Transverse colon (tissue), 4 donors: ENCODE results near the gene NPIPA5. TPM values are rescaled to one million over a fixed set of nuclear protein-coding genes. Genes with fewer than 3 reads are reported as not detected.
"Not testable (repeated sequence)": the region's sequence is repeated elsewhere in the genome, so short reads cannot be mapped to it uniquely, and the experiment has no call there.

ENCODE experiments used
- DNase-seq: peaks from one replicate; pipeline ENCODE4 v3.0.0-alpha.2; 2019
- H3K27ac ChIP-seq, 4 donors: fragments of 200-600 bp; sonication (generic); 2 replicates each; pipeline ENCODE4 v1.5.1; 2016 to 2018; ENCODE audit warnings: inconsistent platforms in 4 of 4
- H3K27me3 ChIP-seq: fragments of 200-600 bp; sonication (generic); 2 replicates; pipeline ENCODE4 v1.5.1; 2017; ENCODE audit warnings: inconsistent platforms
- H3K36me3 ChIP-seq, 4 donors: fragments of 200-600 bp; sonication (generic); 2 replicates each; pipeline ENCODE4 v1.5.1; 2017 to 2019; ENCODE audit warnings: inconsistent platforms in 4 of 4
- H3K4me1 ChIP-seq, 4 donors: fragments of 200-600 bp; sonication (generic); 2 replicates each; pipeline ENCODE4 v1.5.1; 2017 to 2020; ENCODE audit warnings: inconsistent platforms in 4 of 4
- H3K4me3 ChIP-seq, 4 donors: fragments of 200-600 bp; sonication (generic); 1 replicate in 1 of 4; 2 replicates in 3 of 4; pipeline versions ENCODE4 v1.5.1 to v1.6.1; 2017 to 2019; ENCODE audit warnings: inconsistent platforms in 4 of 4
- H3K9me3 ChIP-seq, 2 donors: fragments of 200-600 bp; sonication (generic); 2 replicates each; pipeline ENCODE4 v1.5.1; 2017 to 2019; ENCODE audit warnings: inconsistent platforms in 2 of 2
- CTCF ChIP-seq, 5 experiments: fragments of 200-600 bp in 3 of 5; fragments of 450-650 bp in 2 of 5; sonication (generic) in 3 of 5; IDR thresholded peaks; 1 replicate in 2 of 5; 2 replicates in 3 of 5; pipeline ENCODE4 v1.5.1; 2016 to 2017; ENCODE audit warnings: antibody characterized with exemption in 5 of 5, inconsistent platforms in 3 of 5, mild to moderate bottlenecking in 2 of 5, moderate library complexity in 1 of 5
- EP300 ChIP-seq: sonication (generic); formaldehyde crosslinking; IDR thresholded peaks from one replicate; pipeline ENCODE4 v1.6.1; 2017; ENCODE audit warnings: antibody characterized with exemption, low read depth
- POLR2A ChIP-seq: fragments of 450-650 bp; IDR thresholded peaks from one replicate; pipeline ENCODE4 v1.6.1; 2016; ENCODE audit warnings: antibody characterized with exemption, mild to moderate bottlenecking, moderate library complexity
- POLR2AphosphoS5 ChIP-seq, 3 donors: sonication (generic); formaldehyde crosslinking; IDR thresholded peaks; one replicate each; pipeline ENCODE4 v1.6.1; 2016; ENCODE audit warnings: antibody characterized with exemption in 3 of 3
- WGBS, 2 donors: methylation state at CpG; one replicate each; pipeline ENCODE4 v1.1.5; 2018; ENCODE audit warnings: low coverage in 1 of 2; 5-methylcytosine and 5-hydroxymethylcytosine counted together
- in situ Hi-C, 4 donors: fragments of 200-750 bp; cut with MboI; loops; one replicate each; pipeline versions ENCODE4 v1.15.0 to v1.15.1; 2017; ENCODE audit warnings: low sequenced_read_pairs in 3 of 4, low pct_ligation_motif_present in 1 of 4, low pct_unique_long_range_greater_than_20kb in 1 of 4
- intact Hi-C: fragments of 100-400 bp; cut with DNase I; formaldehyde crosslinking; loops from one replicate; pipeline ENCODE4 v1.15.1; 2023; ENCODE audit warnings: low total_unique reads
- total RNA-seq, 4 donors: library from RNA; depleted of rRNA; stranded (reverse); fragments of >200 nt; gene quantifications; one replicate each; pipeline ENCODE4 v1.1.0, GENCODE V29; 2016

Gene NPIPA5
- total RNA-seq, 4 donors from 2014 or later = 6.3 to 39.4 (median 10.8) TPM; not detected in 1

GRCh38 chr16:15422222-15422621, 44.1 kb upstream of the NPIPA5 start:
- in situ Hi-C loops = loop anchor here in 1 of 4 donors (25.0 kb wide), 1 partner anchor 715 kb away; no protein-coding TSS in a partner anchor
- intact Hi-C loops = no loop called here
- TF ChIP-seq POLR2A (no peak), CTCF (IDR thresholded peaks at IDR 0.05) (no peak), EP300 (no peak), POLR2AphosphoS5 (IDR thresholded peaks at IDR 0.05) (no peak)
- H3K36me3 ChIP-seq = no peaks in the 10 kb centered on the region
- no peaks in the 10 kb centered on the region for H3K9me3 ChIP-seq
- DNase-seq = no peak
- H3K27me3 ChIP-seq = no peaks in the 10 kb centered on the region
- H3K4me3 ChIP-seq = no peak overlapping the region
- 61 to 76% methylated on average over 5 to 8 of the region's 8 CpGs for WGBS, 2 donors
- no peaks in the 10 kb centered on the region for H3K4me1 ChIP-seq
- no peak overlapping the region for H3K27ac ChIP-seq

- H3K27ac ChIP-seq, H3K4me1 ChIP-seq, intact Hi-C loops, H3K9me3 ChIP-seq, H3K4me3 ChIP-seq, H3K36me3 ChIP-seq, H3K27me3 ChIP-seq, DNase-seq: not testable (repeated sequence)
- 88 to 90% methylated on average over 2 to 5 of the region's 5 CpGs for WGBS, 2 donors
- in situ Hi-C loops = loop anchor here in 1 of 4 donors (25.0 kb wide), 1 partner anchor 716 kb away; no protein-coding TSS in a partner anchor
Measured at GRCh38 chr16:15421696-15422095, 43.6 kb upstream of the NPIPA5 start.

DNA sequence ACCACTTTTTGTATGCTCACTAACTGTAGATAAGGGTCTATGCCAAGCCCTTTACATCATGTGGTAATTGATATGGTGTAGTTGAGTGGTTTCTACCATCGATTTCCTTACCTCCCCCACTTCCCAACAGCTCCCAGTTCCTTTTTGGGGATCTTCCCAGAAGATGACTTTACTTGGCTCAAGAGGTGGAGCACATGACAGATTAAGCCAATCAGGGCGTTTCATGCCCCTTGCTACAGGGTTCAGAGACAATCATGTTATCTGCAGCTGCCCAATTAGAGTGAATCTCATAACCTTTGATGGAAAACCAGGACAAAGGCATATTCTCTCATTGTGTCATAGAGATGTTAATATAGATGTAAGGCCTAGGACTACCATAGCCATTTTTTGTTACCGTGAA, 40.1 kb upstream of the NPIPA5 start:
- no peak for DNase-seq
- Histone ChIP-seq H3K4me1 (no peaks in the 10 kb centered on the region), H3K9me3 (no peaks in the 10 kb centered on the region), H3K27me3 (no peaks in the 10 kb centered on the region), H3K27ac (no peak overlapping the region), H3K36me3 (no peaks in the 10 kb centered on the region), H3K4me3 (no peak overlapping the region)
- TF ChIP-seq EP300 (no peak), POLR2AphosphoS5 (IDR thresholded peaks at IDR 0.05) (no peak), POLR2A (no peak), CTCF (IDR thresholded peaks at IDR 0.05) (no peak)
- 67 to 75% methylated on average over 1 to 3 of the region's 3 CpGs for WGBS, 2 donors
- in situ Hi-C loops = loop anchor here in 1 of 4 donors (25.0 kb wide), 1 partner anchor 719 kb away; no protein-coding TSS in a partner anchor
- intact Hi-C loops = no loop called here

DNA sequence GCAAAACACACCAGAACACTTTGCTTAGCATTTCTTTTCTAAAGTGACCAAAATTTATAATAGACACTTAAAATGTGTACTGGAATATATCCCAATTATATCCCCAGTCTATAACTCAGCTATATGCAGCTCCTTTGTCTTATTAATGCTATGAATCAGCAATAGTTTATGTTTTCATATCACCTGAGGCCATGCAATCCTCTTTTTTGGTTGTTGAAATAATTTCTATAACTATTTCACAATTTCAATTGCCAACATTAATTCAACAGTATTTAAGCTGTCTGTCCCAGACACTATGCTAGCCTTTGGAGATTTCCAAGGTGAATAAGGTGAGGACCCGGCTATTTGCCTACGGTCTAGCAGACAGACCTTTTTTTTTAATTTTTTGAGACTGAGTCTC, 39.1 kb upstream of the NPIPA5 start:
- intact Hi-C loops = no loop called here
- no peaks in the 10 kb centered on the region for H3K36me3 ChIP-seq
- H3K27me3 ChIP-seq = no peaks in the 10 kb centered on the region
- no peak overlapping the region for H3K4me3 ChIP-seq
- H3K9me3 ChIP-seq = no peaks in the 10 kb centered on the region
- WGBS, 2 donors = 89% methylated on average over 2 of the region's 2 CpGs; no CpG with 5 or more reads in 1 of the 2 donors
- TF ChIP-seq CTCF (IDR thresholded peaks at IDR 0.05) = no peak
- no peak for TF ChIP-seq EP300
- no peak for TF ChIP-seq POLR2A
- TF ChIP-seq POLR2AphosphoS5 (IDR thresholded peaks at IDR 0.05) = no peak
- no peak for DNase-seq
- H3K27ac ChIP-seq = no peak overlapping the region
- no peaks in the 10 kb centered on the region for H3K4me1 ChIP-seq
- in situ Hi-C loops = loop anchor here in 1 of 4 donors (25.0 kb wide), 1 partner anchor 720 kb away; no protein-coding TSS in a partner anchor

DNA sequence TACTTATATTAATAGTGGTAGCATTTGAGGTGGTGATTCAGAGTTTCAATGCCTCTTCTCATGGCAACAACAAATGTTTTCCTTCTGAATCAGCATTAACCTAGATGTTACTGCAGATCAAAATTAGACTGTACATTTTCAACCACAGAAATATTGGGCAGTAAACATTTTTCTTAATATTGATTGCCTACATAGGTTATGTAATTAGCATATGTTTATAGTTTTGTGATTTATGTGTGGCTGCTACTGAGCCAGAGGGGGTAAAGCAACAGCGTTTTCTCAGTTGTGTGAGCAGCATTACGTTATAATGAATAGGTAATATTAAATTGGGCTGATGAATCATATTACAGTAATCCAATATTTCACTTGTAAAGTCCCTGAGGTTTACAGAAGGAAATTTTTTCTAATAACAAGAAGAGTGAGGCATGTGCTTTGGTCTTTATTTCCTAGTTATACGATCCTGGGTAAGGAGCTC, 37.5 kb upstream of the NPIPA5 start:
- no peak overlapping the region for H3K27ac ChIP-seq
- intact Hi-C loops = no loop called here
- 51 to 53% methylated on average over 3 of the region's 3 CpGs for WGBS, 2 donors
- no peaks in the 10 kb centered on the region for H3K9me3 ChIP-seq
- in situ Hi-C loops = loop anchor here in 1 of 4 donors (25.0 kb wide), 1 partner anchor 722 kb away; no protein-coding TSS in a partner anchor
- DNase-seq = no peak
- no peak for TF ChIP-seq POLR2AphosphoS5 (IDR thresholded peaks at IDR 0.05)
- TF ChIP-seq EP300 = no peak
- no peak for TF ChIP-seq CTCF (IDR thresholded peaks at IDR 0.05)
- TF ChIP-seq POLR2A = no peak
- H3K36me3 ChIP-seq = no peaks in the 10 kb centered on the region
- no peak overlapping the region for H3K4me3 ChIP-seq
- no peaks in the 10 kb centered on the region for H3K27me3 ChIP-seq
- no peaks in the 10 kb centered on the region for H3K4me1 ChIP-seq

DNA sequence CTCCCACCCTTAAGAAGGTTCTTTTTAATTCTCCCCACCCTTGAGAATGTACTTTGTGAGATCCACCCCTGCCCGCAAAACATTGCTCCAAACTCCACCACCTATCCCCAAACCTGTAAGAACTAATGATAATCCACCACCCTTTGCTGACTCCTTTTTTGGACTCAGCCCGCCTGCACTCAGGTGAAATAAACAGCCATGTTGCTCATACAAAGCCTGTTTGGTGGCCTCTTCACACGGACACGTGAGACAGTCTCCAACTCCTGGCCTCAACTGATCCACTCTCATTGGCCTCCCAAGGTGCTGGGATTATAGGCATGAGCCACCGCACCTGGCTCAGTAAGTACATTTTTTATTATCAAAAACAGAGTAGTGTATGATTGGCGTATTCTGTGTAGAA, 31.4 kb upstream of the NPIPA5 start:
- H3K27ac ChIP-seq, H3K9me3 ChIP-seq, H3K4me3 ChIP-seq, intact Hi-C loops, DNase-seq, H3K36me3 ChIP-seq, H3K4me1 ChIP-seq, H3K27me3 ChIP-seq: not testable (repeated sequence)
- 89 to 90% methylated on average over 3 to 6 of the region's 6 CpGs for WGBS, 2 donors
- in situ Hi-C loops = loop anchor here in 1 of 4 donors (25.0 kb wide), 1 partner anchor 728 kb away; no protein-coding TSS in a partner anchor

DNA sequence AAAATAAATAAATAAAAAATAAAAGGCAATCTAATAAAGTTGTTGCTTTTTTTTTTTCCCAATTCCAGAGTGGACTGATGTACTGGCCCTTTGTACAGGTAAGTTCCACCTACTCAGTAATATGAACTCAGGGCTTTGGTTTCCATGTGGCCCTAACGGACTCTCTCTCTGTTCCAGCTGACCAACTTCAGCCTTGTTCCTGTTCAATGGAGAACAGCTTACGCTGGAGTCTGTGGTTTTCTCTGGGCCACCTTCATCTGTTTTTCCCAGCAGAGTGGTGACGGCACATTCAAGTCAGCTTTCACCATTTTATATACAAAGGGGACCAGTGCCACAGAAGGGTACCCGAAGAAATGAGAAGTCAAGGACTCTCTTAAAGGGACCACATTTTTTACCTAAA, 29.7 kb upstream of the NPIPA5 start:
- intact Hi-C loops, H3K27ac ChIP-seq, H3K4me3 ChIP-seq, H3K36me3 ChIP-seq, H3K27me3 ChIP-seq, DNase-seq, H3K4me1 ChIP-seq, H3K9me3 ChIP-seq: not testable (repeated sequence)
- in situ Hi-C loops = loop anchor here in 1 of 4 donors (25.0 kb wide), 1 partner anchor 730 kb away; no protein-coding TSS in a partner anchor
- 83 to 88% methylated on average over 4 of the region's 4 CpGs for WGBS, 2 donors
